Stimulated activated CD4-positive, alpha-beta T cell treated with anti-CD3 and anti-CD28 coated beads, Interleukin-4, amount 100 ng/mL, for 1 hour (primary cell): ENCODE results near the gene PTPRS.
"Not testable (repeated sequence)": the region's sequence is repeated elsewhere in the genome, so short reads cannot be mapped to it uniquely, and the experiment has no call there.

ENCODE experiments used
- DNase-seq: peaks from one replicate; pipeline ENCODE4 v3.0.0-alpha.2; 2020

PTPRS gene

GRCh38 chr19:5331790-5332189 is 8.8 kb downstream of the PTPRS start:
- DNase-seq, result no peak

- DNase-seq, result no peak
Measured at GRCh38 chr19:5330307-5330720, 10.3 kb downstream of the PTPRS start.

GRCh38 chr19:5329141-5329540 is 11.5 kb downstream of the PTPRS start:
- DNase-seq, result no peak

GRCh38 chr19:5328407-5328806 is 12.2 kb downstream of the PTPRS start:
- not testable (repeated sequence) for DNase-seq

- no peak for DNase-seq
Measured at GRCh38 chr19:5326986-5327623, 13.5 kb downstream of the PTPRS start.

- no peak for DNase-seq
Measured at GRCh38 chr19:5326545-5326944, 14.1 kb downstream of the PTPRS start.

- DNase-seq, result no peak
Measured at GRCh38 chr19:5324947-5325346, 15.7 kb downstream of the PTPRS start.

- DNase-seq, result no peak
Measured at GRCh38 chr19:5323475-5323811, 17.2 kb downstream of the PTPRS start.

- DNase-seq, result no peak
Measured at GRCh38 chr19:5321851-5322681, 18.5 kb downstream of the PTPRS start.

GRCh38 chr19:5321066-5321642 is 19.5 kb downstream of the PTPRS start:
- DNase-seq, result no peak

GRCh38 chr19:5319516-5319915 is 21.1 kb downstream of the PTPRS start:
- no peak for DNase-seq

GRCh38 chr19:5318306-5318705 is 22.3 kb downstream of the PTPRS start:
- no peak for DNase-seq

GRCh38 chr19:5317321-5317720 is 23.3 kb downstream of the PTPRS start:
- DNase-seq, result no peak

GRCh38 chr19:5316138-5316537 is 24.5 kb downstream of the PTPRS start:
- DNase-seq, result no peak

GRCh38 chr19:5314907-5315298 is 25.7 kb downstream of the PTPRS start:
- no peak for DNase-seq

GRCh38 chr19:5314012-5314906 is 26.4 kb downstream of the PTPRS start:
- DNase-seq, result no peak

GRCh38 chr19:5313307-5313706 is 27.3 kb downstream of the PTPRS start:
- no peak for DNase-seq

- no peak for DNase-seq
Measured at GRCh38 chr19:5312058-5312457, 28.6 kb downstream of the PTPRS start.

- DNase-seq, result no peak
Measured at GRCh38 chr19:5309438-5310204, 31.0 kb downstream of the PTPRS start.

GRCh38 chr19:5308451-5309437 is 31.9 kb downstream of the PTPRS start:
- DNase-seq, result no peak

GRCh38 chr19:5307655-5308054 is 33.0 kb downstream of the PTPRS start:
- no peak for DNase-seq
